DND-41 (cell line): ENCODE measurements around the gene PITPNC1.

Source experiments
- ATAC-seq: fragments of 200-7000 bp; cut with Tn5 transposase; 3 replicates; pipeline ENCODE4 v1.9.1; 2021; ENCODE audit warnings: low read depth; ENCODE audit not compliant: insufficient read depth
- DNase-seq: peaks from one replicate; pipeline ENCODE4 v3.0.0-alpha.2; 2020
- H2AFZ ChIP-seq: 2 replicates; pipeline ENCODE4 v1.6.0; 2012; ENCODE audit warnings: low read depth, low read length
- H3K27ac ChIP-seq: 2 replicates; pipeline ENCODE4 v1.5.1; 2012; ENCODE audit warnings: low read length, inconsistent platforms
- H3K27me3 ChIP-seq: fragments of 200-600 bp; sonication (generic); 2 replicates; pipeline ENCODE4 v1.6.0; 2012; ENCODE audit warnings: low read length, mild to moderate bottlenecking, inconsistent platforms; ENCODE audit not compliant: insufficient read depth, poor library complexity
- H3K36me3 ChIP-seq: 2 replicates; pipeline ENCODE4 v1.5.1; 2012; ENCODE audit warnings: low read length, inconsistent platforms; ENCODE audit not compliant: insufficient read depth
- H3K4me1 ChIP-seq: 2 replicates; pipeline ENCODE4 v1.5.1; 2012; ENCODE audit warnings: mild to moderate bottlenecking, low read length; ENCODE audit not compliant: insufficient read depth
- H3K4me2 ChIP-seq: 2 replicates; pipeline ENCODE4 v1.6.0; 2012; ENCODE audit warnings: mild to moderate bottlenecking, moderate library complexity, low read length, inconsistent platforms; ENCODE audit not compliant: insufficient read depth
- H3K4me3 ChIP-seq, 2 experiments: fragments of 200-600 bp in 1 of 2; shearing (Covaris generic) in 1 of 2; 2 replicates each; pipeline ENCODE4 v1.5.1; 2012 to 2016; ENCODE audit warnings: inconsistent platforms in 2 of 2, low read length in 2 of 2, mild to moderate bottlenecking in 2 of 2, low read depth in 1 of 2, moderate library complexity in 1 of 2
- H3K79me2 ChIP-seq: 2 replicates; pipeline ENCODE4 v1.6.0; 2012; ENCODE audit warnings: low read length, inconsistent platforms; ENCODE audit not compliant: insufficient read depth
- H3K9ac ChIP-seq: 2 replicates; pipeline ENCODE4 v1.6.0; 2012; ENCODE audit warnings: low read depth, mild to moderate bottlenecking, inconsistent platforms, low read length, moderate library complexity
- H3K9me3 ChIP-seq: 2 replicates; pipeline ENCODE4 v1.5.1; 2012; ENCODE audit warnings: low read length, moderate library complexity, mild to moderate bottlenecking, inconsistent platforms; ENCODE audit not compliant: insufficient read depth, severe bottlenecking
- H4K20me1 ChIP-seq: 2 replicates; pipeline ENCODE4 v1.6.0; 2012; ENCODE audit warnings: low read length; ENCODE audit not compliant: insufficient read depth
- CTCF ChIP-seq: IDR thresholded peaks from 2 replicates; pipeline ENCODE4 v1.5.1; 2012; ENCODE audit warnings: borderline replicate concordance, low read length, moderate library complexity, mild to moderate bottlenecking; ENCODE audit not compliant: poor library complexity, severe bottlenecking; ENCODE audit errors: extremely low read depth
- EZH2 ChIP-seq: IDR thresholded peaks from 3 replicates; pipeline ENCODE4 v1.6.1; 2012; ENCODE audit warnings: borderline replicate concordance, low read depth, mild to moderate bottlenecking, moderate library complexity, low read length, inconsistent platforms; ENCODE audit not compliant: severe bottlenecking

The PITPNC1 gene

GRCh38 chr17:67520916-67521774, 144.1 kb downstream of the PITPNC1 start:
- no peaks in the 10 kb centered on the region for H3K79me2 ChIP-seq
- no peak overlapping the region for H3K4me2 ChIP-seq
- no peak overlapping the region for H3K9ac ChIP-seq
- no peak for TF ChIP-seq CTCF
- TF ChIP-seq EZH2, result no peak
- H3K27me3 ChIP-seq, result no peaks in the 10 kb centered on the region
- no peaks in the 10 kb centered on the region for H3K9me3 ChIP-seq
- no peaks in the 10 kb centered on the region for H3K4me1 ChIP-seq
- H3K36me3 ChIP-seq, result no peaks in the 10 kb centered on the region
- ATAC-seq (no peak), DNase-seq (no peak)
- H3K4me3 ChIP-seq, result no peak overlapping the region
- H3K27ac ChIP-seq, result no peak overlapping the region
- H4K20me1 ChIP-seq, result peaks cover 7% of the 10 kb centered on the region; the same call in 1 of the 2 replicates
- H2AFZ ChIP-seq, result no peak overlapping the region

DNA sequence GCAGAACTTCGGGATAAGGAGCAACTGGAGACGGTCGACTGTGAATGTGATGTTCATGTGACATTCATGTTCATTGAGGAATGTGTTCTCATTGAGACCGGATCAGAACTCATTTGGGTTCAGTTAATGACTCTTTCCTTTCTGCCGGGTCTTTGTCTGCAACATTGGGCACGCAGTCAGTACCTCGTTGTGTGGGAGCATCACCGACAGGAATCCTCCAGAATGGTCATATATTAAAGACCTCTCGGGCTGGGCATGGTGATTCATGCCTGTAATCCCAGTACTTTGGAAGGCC, 144.6 kb downstream of the PITPNC1 start:
- H3K27ac ChIP-seq, result no peak overlapping the region
- TF ChIP-seq EZH2, result no peak
- TF ChIP-seq CTCF, result no peak
- DNase-seq (no peak), ATAC-seq (no peak)
- H3K27me3 ChIP-seq, result no peaks in the 10 kb centered on the region
- no peak overlapping the region for H3K4me3 ChIP-seq
- no peak overlapping the region for H3K9ac ChIP-seq
- no peak overlapping the region for H3K4me2 ChIP-seq
- no peaks in the 10 kb centered on the region for H3K4me1 ChIP-seq
- no peaks in the 10 kb centered on the region for H3K79me2 ChIP-seq
- no peaks in the 10 kb centered on the region for H3K9me3 ChIP-seq
- H2AFZ ChIP-seq, result no peak overlapping the region
- H4K20me1 ChIP-seq, result peaks cover 7% of the 10 kb centered on the region; the same call in 1 of the 2 replicates
- H3K36me3 ChIP-seq, result no peaks in the 10 kb centered on the region

- Histone ChIP-seq H3K9me3 (no peaks in the 10 kb centered on the region), H4K20me1 (peaks cover 7% of the 10 kb centered on the region; the same call in 1 of the 2 replicates), H3K4me3 (no peak overlapping the region), H3K27ac (no peak overlapping the region), H3K27me3 (no peaks in the 10 kb centered on the region), H3K9ac (no peak overlapping the region), H2AFZ (no peak overlapping the region), H3K4me1 (no peaks in the 10 kb centered on the region), H3K36me3 (no peaks in the 10 kb centered on the region), H3K79me2 (no peaks in the 10 kb centered on the region), H3K4me2 (no peak overlapping the region)
- no peak for TF ChIP-seq EZH2
- TF ChIP-seq CTCF, result no peak
- ATAC-seq (no peak), DNase-seq (no peak)
Observed at GRCh38 chr17:67523101-67523500, 146.0 kb downstream of the PITPNC1 start.
